PC-9 (cell line): ENCODE measurements around the gene SMG6.
"Not testable (repeated sequence)": the region's sequence is repeated elsewhere in the genome, so short reads cannot be mapped to it uniquely, and the experiment has no call there.

Experiments
- CTCF ChIP-seq: fragments of 200-600 bp; sonication (generic); conservative IDR thresholded peaks from 2 replicates; pipeline ENCODE4 v1.6.1; 2017; ENCODE audit warnings: mixed run types, antibody characterized with exemption, mild to moderate bottlenecking, moderate library complexity
- EZH2 ChIP-seq: fragments of 200-600 bp; sonication (generic); IDR thresholded peaks from 2 replicates; pipeline ENCODE4 v1.8.0; 2017; ENCODE audit warnings: antibody characterized with exemption, low read depth

DNA sequence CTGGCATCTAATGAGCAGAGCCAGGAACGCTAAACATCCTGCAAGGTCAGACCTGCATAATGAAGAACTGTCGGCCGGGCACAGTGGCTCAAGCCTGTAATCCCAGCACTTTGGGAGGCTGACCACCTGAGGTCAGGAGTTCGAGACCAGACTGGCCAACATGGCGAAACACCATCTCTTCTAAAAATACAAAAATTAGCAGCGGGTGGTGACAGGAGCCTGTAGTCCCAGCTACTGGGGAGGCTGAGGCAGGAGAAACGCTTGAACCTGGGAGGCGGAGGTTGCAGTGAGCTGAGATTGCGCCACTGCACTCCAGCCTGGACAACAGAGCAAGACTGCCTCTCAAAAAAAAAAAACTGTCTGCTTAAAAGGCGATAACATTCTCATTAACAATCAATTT is 38.4 kb downstream of the SMG6 start:
- TF ChIP-seq CTCF, EZH2: not testable (repeated sequence)
